GM10248 (cell line): ENCODE results near the gene TRIM71.
A peak's percentile ranks its signal among the peaks of the same experiment; 100 is the strongest.

Experiments
- CTCF ChIA-PET: fragments of 300-600 bp; sonication (Branson Sonifier 250); formaldehyde crosslinking; extraction: SDS; loops from one replicate; lab custom pipeline; 2021; ENCODE audit warnings: antibody characterized with exemption; lab: Yijun Ruan, JAX
- POLR2A ChIA-PET: fragments of 350-650 bp; sonication (Branson Sonifier 250); formaldehyde crosslinking; extraction: SDS; loops from one replicate; lab custom pipeline; 2020; ENCODE audit warnings: antibody characterized with exemption; lab: Yijun Ruan, JAX
- DNase-seq: peaks from one replicate; pipeline ENCODE4 v3.0.0; 2012; ENCODE audit errors: extremely low spot score
- CTCF ChIP-seq: IDR thresholded peaks from 2 replicates; pipeline ENCODE4 v1.5.1; 2012; ENCODE audit warnings: mild to moderate bottlenecking, low read depth; ENCODE audit errors: extremely low read depth, missing control alignments, control extremely low read depth

TRIM71 gene

GRCh38 chr3:32815841-32816438, 1.9 kb upstream of the TRIM71 start:
- CTCF ChIA-PET, result no interaction called here
- POLR2A ChIA-PET, result no interaction called here
- no peak for DNase-seq
- no peak for TF ChIP-seq CTCF

DNA sequence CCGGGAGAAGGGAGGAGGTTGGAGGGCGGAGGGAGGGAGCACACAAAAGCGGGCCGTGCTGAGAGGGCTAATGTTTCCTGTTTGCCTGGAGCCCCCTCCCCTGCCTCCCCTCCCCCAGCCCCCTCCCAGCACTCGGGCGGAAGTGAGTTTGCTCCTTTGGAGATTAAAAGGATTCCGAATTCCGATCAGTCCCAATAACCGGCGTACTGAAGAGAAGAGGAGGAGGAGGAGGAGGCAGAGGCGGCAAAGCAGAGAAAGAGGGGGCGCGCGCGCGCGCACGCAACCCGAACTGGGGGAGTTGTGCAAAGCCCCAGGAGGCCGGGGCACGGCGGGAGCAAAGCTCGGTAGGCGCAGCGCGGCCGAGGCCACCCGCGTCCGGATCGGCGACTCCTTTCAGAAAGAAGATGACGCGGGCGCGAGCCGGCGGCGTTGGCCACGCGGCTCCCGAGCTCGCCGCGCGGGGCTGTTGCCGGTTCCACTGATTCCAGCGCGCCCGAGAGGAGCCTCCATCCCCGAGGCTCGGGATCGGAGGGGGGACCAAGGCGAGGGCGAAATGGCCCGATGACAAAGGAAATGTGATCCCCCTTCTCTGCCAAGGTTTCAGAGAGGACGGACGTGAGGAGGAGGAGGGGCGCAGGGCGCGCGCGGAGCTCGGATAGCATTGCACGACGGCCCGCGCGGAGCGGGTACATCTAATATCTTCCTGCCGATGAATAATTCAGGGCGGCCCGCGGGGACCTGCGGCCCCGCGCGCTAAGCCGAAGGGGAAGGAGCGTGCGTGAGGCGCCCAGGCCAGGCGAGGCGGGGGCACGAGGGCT, 1.1 kb upstream of the TRIM71 start:
- POLR2A ChIA-PET, result no interaction called here
- no peak for TF ChIP-seq CTCF
- CTCF ChIA-PET, result no interaction called here
- DNase-seq, result peak; percentile 46

GRCh38 chr3:32817257-32817557, 590 bp upstream of the TRIM71 start:
- no peak for DNase-seq
- POLR2A ChIA-PET, result no interaction called here
- CTCF ChIA-PET, result no interaction called here
- no peak for TF ChIP-seq CTCF

DNA sequence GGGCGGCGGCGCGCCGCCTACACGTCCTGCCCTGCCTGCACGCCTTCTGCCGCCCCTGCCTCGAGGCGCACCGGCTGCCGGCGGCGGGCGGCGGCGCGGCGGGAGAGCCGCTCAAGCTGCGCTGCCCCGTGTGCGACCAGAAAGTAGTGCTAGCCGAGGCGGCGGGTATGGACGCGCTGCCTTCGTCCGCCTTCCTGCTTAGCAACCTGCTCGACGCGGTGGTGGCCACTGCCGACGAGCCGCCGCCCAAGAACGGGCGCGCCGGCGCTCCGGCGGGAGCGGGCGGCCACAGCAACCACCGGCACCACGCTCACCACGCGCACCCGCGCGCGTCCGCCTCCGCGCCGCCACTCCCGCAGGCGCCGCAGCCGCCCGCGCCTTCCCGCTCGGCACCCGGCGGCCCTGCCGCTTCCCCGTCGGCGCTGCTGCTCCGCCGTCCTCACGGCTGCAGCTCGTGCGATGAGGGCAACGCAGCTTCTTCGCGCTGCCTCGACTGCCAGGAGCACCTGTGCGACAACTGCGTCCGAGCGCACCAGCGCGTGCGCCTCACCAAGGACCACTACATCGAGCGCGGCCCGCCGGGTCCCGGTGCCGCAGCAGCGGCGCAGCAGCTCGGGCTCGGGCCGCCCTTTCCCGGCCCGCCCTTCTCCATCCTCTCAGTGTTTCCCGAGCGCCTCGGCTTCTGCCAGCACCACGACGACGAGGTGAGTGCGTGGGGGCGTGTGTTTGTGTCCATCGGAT, 602 bp downstream of the TRIM71 start:
- CTCF ChIA-PET, result no interaction called here

GRCh38 chr3:32818970-32819511, 1.2 kb downstream of the TRIM71 start:
- DNase-seq, result no peak
- ChIA-PET POLR2A (no interaction called here), CTCF (no interaction called here)
- TF ChIP-seq CTCF, result no peak

More for the DNA sequence above, 602 bp downstream of the TRIM71 start:
- POLR2A ChIA-PET, result no interaction called here
- TF ChIP-seq CTCF, result no peak
- no peak for DNase-seq

DNA sequence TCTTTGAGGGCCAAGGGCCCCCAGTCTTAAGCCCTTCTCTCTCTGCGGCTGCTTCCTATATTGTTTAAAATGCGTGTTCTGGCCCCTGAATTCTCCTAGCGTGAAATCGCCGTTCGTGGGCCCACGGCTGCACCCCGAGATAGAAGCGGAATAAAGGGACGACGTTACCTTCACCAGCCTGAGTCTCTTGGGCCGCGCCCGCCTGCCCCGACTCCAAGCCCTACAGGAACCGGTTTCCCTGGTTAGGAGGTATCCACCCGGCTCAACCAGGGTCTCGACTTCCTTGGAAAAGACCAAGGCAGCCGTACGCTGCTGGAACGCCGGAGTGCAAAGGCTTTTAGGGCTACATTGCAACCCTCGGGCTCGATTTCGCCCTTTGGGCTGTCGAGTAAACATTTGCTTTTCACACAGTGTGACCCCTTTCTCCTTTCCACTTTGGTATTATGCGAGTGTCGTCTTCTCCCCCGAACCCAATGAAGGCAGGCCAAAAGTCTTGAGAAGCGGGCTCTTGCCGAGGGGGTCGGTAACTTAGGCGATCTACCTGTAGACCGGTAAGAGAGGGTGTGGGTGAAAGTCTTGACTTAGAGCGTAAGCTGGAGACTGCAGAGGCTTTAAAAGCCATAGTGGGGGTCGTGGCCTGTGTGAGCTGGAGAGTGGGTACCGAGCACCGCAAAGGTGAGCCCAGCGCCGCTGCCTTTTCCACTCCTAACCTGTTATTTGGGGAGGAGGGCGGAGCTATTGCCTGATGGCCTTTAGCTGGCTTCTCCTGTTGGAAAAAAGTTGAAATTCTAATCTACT, 2.0 kb downstream of the TRIM71 start:
- ChIA-PET CTCF (no interaction called here), POLR2A (no interaction called here)
- no peak for DNase-seq
- TF ChIP-seq CTCF, result no peak
